ENCODE data around the gene ZSWIM3. TPM values are rescaled to one million over a fixed set of nuclear protein-coding genes. Genes with fewer than 3 reads are reported as not detected.

Gene ZSWIM3
- 3.0 and 3.4 TPM in 2 replicates for total RNA-seq (2014; rRNA removed; shearing (Covaris generic))
- polyA plus RNA-seq (2015; cell fraction: cytosol; rRNA removed), result 1.4 and 1.7 TPM in 2 replicates
- polyA plus RNA-seq (2015; cell fraction: nucleus; rRNA removed), result 0.07 and 1.9 TPM in 2 replicates

- in situ Hi-C loops (cut with HindIII; ENCODE audit: low pct_unique_long_range_greater_than_20kb, low sequenced_read_pairs), result no loop called here
- DNase-seq (ENCODE audit: low read depth, low spot score), result peak; percentile 100
Observed at GRCh38 chr20:45857114-45857881, at the start of gene ZSWIM3, which contains the start of gene ACOT8. Gene ZSWIM3 (plus strand): TSS chr20:45857614. CDS start chr20:45857826, 212 bp downstream. Gene ACOT8 (minus strand): TSS chr20:45857392. CDS start chr20:45857315, 77 bp downstream.

GRCh38 chr20:45810191-45810970 lies 47.0 kb upstream of the ZSWIM3 start:
- in situ Hi-C loops (cut with HindIII; ENCODE audit: low pct_unique_long_range_greater_than_20kb, low sequenced_read_pairs), result no loop called here
- no peak for DNase-seq (ENCODE audit: low read depth, low spot score)

DNA sequence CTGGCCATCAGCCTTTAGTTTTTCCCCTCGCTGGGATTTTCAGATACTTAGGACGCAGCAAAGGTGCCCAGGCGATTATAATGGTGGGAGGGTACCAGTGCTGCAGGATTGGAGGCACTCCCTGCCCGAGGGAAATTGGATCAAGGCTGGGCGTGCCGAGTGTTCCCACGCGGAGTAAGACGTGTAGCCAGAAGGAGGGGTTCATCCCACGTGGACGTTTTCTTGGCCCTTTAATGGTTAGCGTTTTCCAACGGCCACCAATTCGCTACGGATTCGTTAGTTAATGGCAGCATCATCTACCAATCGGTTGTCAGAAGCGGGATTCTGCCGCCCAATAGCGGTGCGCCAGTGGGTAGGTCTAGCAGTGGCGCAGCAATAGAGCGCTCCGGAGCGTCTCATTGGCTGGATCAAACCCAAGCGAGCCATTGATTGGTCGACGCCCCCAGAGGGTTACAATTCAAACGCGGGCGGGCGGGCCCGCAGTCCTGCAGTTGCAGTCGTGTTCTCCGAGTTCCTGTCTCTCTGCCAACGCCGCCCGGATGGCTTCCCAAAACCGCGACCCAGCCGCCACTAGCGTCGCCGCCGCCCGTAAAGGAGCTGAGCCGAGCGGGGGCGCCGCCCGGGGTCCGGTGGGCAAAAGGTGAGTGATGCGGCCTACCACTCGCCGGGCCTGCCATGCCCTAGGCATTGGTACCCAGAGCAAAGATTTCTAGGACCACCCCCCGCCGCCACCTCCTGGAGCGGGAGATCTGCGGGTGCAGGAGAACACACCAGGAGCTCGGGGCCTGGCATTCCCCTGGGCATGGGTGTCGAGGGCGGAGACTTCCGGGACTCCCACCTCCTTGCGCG lies 45.0 kb upstream of the ZSWIM3 start, which contains the start of gene UBE2C:
UBE2C (plus strand) TSS at position 488 of the 849 bp plus-strand sequence; CDS start at position 540, 52 bp downstream.
- in situ Hi-C loops (cut with HindIII; ENCODE audit: low pct_unique_long_range_greater_than_20kb, low sequenced_read_pairs), result no loop called here
- DNase-seq (ENCODE audit: low read depth, low spot score), result peak; percentile 100

DNA sequence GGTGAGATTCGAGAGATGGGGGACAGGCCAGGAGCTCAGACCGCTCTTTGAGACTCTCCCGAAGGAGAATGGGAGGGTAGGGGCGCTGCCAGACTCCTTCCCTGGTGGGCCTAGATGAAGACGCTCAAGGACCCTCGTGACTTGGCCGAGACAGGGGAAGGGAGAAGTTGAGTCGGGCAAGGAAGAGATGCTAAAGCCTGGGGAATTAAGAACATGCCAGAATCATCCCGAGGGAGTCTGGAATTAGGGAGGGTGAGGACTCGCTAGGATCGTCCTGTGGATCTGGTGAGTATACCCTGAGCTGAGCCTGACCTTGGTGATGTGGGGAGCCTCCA lies 44.4 kb upstream of the ZSWIM3 start:
- DNase-seq (ENCODE audit: low read depth, low spot score), result no peak
- in situ Hi-C loops (cut with HindIII; ENCODE audit: low pct_unique_long_range_greater_than_20kb, low sequenced_read_pairs), result no loop called here

DNA sequence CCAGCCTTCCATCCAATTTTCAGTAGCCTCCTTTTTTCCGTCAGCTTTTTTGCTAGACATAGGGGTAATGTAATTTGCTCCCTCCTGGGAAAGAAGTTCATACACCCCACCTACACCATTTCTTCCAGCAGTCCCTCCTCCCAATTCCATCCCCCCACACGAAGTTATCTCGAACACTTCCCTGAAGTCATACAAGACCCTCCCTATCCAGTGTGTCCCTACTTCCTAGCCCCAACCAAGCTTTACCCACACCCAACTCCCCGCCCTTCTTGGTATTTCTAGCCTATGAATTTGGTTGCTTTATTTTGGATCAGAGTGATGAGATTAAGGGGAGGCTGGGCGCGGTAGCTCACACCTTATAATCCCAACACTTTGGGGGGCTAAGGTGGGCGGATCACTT lies 43.9 kb upstream of the ZSWIM3 start:
- in situ Hi-C loops (cut with HindIII; ENCODE audit: low pct_unique_long_range_greater_than_20kb, low sequenced_read_pairs), result no loop called here
- DNase-seq (ENCODE audit: low read depth, low spot score), result no peak

DNA sequence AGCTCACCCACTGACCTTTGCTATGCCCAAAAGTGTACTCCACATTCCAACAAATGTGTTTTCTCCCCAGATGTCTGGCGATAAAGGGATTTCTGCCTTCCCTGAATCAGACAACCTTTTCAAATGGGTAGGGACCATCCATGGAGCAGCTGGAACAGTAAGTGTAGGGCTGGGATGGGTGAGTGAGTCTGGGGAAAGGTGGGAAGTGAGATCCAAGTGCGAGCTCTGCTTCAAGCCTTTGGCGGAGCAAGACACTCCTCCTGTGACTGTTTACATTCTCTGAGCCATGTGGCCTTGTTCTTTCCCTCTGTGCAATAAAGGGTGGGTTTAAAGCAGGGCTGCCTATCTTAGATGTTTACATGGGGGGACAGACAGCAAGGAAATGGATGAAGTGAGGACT lies 43.1 kb upstream of the ZSWIM3 start:
- in situ Hi-C loops (cut with HindIII; ENCODE audit: low pct_unique_long_range_greater_than_20kb, low sequenced_read_pairs), result no loop called here
- no peak for DNase-seq (ENCODE audit: low read depth, low spot score)

DNA sequence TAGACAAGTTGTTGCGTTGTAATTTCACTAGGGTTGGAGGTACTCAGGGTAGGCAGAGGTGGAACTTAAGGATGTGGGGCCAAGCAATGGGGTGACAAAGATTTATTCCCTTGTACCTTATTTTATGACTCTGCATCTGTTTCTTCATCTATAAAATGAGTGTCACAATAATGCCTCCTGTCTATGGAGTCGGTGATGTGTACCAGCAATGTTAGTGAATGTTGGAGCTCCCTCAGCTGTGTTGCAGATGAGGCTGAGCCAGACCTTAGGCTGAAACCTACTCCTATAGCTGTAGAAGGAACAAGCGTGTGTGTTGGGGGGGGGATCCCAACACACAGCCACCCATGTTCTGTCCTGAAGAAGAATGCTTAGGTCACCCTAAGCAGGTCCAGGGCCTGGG lies 40.5 kb upstream of the ZSWIM3 start:
- no peak for DNase-seq (ENCODE audit: low read depth, low spot score)
- in situ Hi-C loops (cut with HindIII; ENCODE audit: low pct_unique_long_range_greater_than_20kb, low sequenced_read_pairs), result no loop called here

GRCh38 chr20:45817376-45818194 lies 39.8 kb upstream of the ZSWIM3 start:
- in situ Hi-C loops (cut with HindIII; ENCODE audit: low pct_unique_long_range_greater_than_20kb, low sequenced_read_pairs), result no loop called here

GRCh38 chr20:45818239-45818638 lies 39.2 kb upstream of the ZSWIM3 start:
- in situ Hi-C loops (cut with HindIII; ENCODE audit: low pct_unique_long_range_greater_than_20kb, low sequenced_read_pairs), result no loop called here
- DNase-seq (ENCODE audit: low read depth, low spot score), result no peak

More at GRCh38 chr20:45817376-45818194, 39.8 kb upstream of the ZSWIM3 start:
- DNase-seq (ENCODE audit: low read depth, low spot score), result no peak

DNA sequence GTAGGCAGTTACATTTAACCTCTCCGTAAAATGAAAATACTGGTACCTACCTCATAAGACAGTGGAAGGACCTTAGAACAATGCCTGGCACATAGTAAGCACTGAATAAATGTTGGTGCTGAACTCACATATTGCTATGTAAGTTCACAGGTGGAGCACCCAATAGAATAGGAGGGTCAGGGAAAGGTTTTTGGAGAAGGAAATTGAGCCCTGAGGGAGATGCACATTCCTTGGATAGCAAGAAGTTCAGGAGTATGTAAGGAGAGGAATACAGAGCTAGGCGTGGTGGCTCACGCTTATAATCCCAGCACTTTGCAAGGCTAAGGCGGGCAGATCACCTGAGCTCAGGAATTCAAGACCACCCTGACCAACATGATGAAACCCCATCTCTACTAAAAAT lies 37.9 kb upstream of the ZSWIM3 start:
- in situ Hi-C loops (cut with HindIII; ENCODE audit: low pct_unique_long_range_greater_than_20kb, low sequenced_read_pairs), result no loop called here
- DNase-seq (ENCODE audit: low read depth, low spot score), result no peak

DNA sequence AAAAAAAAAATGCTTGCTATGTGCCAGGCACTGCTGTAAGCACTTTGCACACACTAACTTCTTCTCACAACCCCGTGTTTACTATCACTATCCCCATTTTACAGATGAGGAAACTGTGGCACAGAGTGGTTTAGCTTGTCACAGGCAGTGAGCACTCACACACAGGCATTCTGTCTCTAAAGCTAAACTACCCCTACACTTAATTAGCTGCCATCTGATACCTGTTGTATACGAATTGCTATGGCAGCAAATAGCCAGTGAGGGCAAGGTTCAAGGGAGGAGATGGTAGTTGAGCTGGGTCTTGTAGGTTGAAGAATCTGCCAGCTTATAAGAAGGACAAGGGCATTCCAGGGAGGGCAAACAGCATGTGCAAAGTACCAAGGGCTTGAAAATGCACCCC lies 35.5 kb upstream of the ZSWIM3 start:
- in situ Hi-C loops (cut with HindIII; ENCODE audit: low pct_unique_long_range_greater_than_20kb, low sequenced_read_pairs), result no loop called here
- DNase-seq (ENCODE audit: low read depth, low spot score), result no peak

DNA sequence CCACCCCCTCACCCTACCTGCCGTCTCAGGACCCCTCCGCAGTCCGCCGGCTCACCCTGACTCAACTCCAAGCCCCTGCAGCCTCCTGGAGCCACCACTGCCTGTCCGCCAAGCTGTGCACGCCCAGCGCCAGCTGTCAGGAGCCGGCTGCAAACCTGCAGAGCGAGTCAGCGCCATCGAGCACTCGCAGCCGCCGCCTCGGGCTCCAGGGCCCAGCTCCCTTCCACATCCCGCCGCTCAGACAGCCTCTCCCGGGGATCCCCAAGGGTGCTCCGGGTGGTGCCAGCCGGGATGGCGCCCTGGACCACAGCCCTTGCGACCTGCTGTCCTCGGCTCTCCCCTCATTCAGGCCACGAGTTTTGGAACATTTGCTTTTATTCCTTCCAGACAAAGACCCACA lies 34.6 kb upstream of the ZSWIM3 start:
- in situ Hi-C loops (cut with HindIII; ENCODE audit: low pct_unique_long_range_greater_than_20kb, low sequenced_read_pairs), result no loop called here

GRCh38 chr20:45823949-45824835 lies 33.2 kb upstream of the ZSWIM3 start:
- in situ Hi-C loops (cut with HindIII; ENCODE audit: low pct_unique_long_range_greater_than_20kb, low sequenced_read_pairs), result no loop called here
- DNase-seq (ENCODE audit: low read depth, low spot score), result no peak

More for the DNA sequence above, 34.6 kb upstream of the ZSWIM3 start:
- no peak for DNase-seq (ENCODE audit: low read depth, low spot score)

DNA sequence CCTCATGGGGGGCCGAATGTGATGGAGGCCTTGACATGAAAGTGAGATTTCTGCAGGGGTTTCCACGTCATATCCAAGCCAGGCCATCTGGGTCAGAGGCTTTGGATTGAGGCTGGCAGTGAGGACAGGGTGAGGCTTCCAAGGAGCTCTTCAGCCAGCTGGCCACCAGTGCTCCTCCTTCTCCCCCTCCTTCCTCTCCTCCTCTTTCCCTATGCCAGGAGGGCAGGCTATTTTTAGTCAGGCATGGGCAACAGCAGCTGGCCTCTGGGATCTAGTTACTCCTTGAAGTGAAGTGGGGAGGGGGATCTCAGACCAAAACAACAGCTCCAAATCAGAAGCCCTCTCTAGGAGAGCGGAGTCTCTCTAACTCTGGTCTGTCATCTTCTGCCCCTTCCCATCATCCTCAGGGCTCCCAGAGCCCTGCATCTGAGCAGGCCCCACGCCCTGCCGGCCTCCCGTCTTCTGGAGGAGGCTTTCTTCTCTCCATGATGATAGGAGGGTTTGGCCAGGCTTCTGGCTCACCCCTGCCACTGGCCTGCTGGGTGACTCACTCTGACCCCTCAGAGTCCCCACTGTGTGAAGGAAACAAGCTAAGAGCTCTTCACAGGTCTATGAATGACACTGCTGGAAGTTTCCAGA lies 30.9 kb upstream of the ZSWIM3 start:
- DNase-seq (ENCODE audit: low read depth, low spot score), result no peak
- in situ Hi-C loops (cut with HindIII; ENCODE audit: low pct_unique_long_range_greater_than_20kb, low sequenced_read_pairs), result no loop called here

- no peak for DNase-seq (ENCODE audit: low read depth, low spot score)
- in situ Hi-C loops (cut with HindIII; ENCODE audit: low pct_unique_long_range_greater_than_20kb, low sequenced_read_pairs), result no loop called here
Observed at GRCh38 chr20:45827030-45827652, 30.3 kb upstream of the ZSWIM3 start, which contains the start of gene TNNC2. Gene TNNC2 (minus strand): TSS chr20:45827312. CDS start chr20:45827248, 64 bp downstream.
